ENCODE data around the gene KCNQ1. TPM values are rescaled to one million over a fixed set of nuclear protein-coding genes. Genes with fewer than 3 reads are reported as not detected.

Gene KCNQ1
- total RNA-seq, 1 experiment from 2014 or later: 9.2 TPM

GRCh38 chr11:2732261-2732939 lies 287.6 kb downstream of the KCNQ1 start:
- Mint-ChIP-seq H3K27ac (ENCODE audit: unreplicated experiment) (no peak overlapping the region), H3K4me3 (ENCODE audit: low read depth, unreplicated experiment) (no peak overlapping the region), H3K9me3 (ENCODE audit: low read depth, unreplicated experiment) (no peaks in the 10 kb centered on the region), H3K4me1 (ENCODE audit: low read depth, unreplicated experiment) (no peaks in the 10 kb centered on the region), H3K36me3 (ENCODE audit: insufficient read depth, unreplicated experiment) (no peaks in the 10 kb centered on the region), H3K27me3 (ENCODE audit: unreplicated experiment) (peaks cover 23% of the 10 kb centered on the region)
- TF ChIP-seq CTCF (IDR thresholded peaks at IDR 0.05; ENCODE audit: unreplicated experiment): no peak
- no peak for DNase-seq
- BruUV-seq (replicated peaks): no TSS peak
- intact Hi-C loops (cut with micrococcal nuclease; ENCODE audit: unreplicated experiment): no loop called here
- CTCF ChIA-PET: interaction anchor here (0.5 kb wide), 1 partner anchor 131 kb away, joined by 4 read pairs; no protein-coding TSS in a partner anchor

DNA sequence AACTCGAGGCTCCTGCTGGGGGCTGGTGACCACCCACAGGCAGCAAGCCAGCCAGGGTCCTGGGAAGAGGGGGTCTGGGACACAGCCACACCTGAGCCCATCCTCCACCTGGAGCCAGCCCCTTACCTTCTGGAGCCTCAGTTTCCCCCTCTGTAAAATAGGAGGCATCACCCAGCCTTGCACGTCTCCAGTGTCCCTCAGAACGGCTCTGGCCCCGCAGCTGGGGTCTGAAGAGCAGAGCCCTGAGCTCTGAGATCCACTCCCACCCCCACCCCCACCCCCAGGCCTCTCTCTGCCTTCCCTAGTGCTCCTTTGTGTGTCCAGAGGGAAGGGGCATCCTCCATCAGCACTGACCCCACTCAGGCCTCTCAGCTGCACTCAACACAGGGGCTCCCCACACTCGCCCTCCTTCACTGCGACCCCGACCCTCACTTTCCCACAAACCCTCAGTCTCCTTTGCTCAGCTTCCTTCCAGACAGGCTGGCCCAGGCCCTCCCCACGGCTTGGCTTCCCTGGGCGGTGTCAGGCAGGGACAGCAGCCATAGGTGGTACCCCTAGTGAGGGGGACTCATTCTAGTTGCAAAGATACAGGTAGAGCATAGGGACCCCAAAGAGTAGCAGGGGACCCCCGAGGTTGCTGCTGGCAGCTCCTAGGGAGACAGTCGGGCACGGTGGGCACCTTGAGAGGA lies 288.3 kb downstream of the KCNQ1 start:
- DNase-seq: no peak
- CTCF ChIA-PET: no interaction called here
- Mint-ChIP-seq H3K9me3 (ENCODE audit: low read depth, unreplicated experiment) (no peaks in the 10 kb centered on the region), H3K27me3 (ENCODE audit: unreplicated experiment) (peaks cover 16% of the 10 kb centered on the region), H3K27ac (ENCODE audit: unreplicated experiment) (no peak overlapping the region), H3K36me3 (ENCODE audit: insufficient read depth, unreplicated experiment) (no peaks in the 10 kb centered on the region), H3K4me3 (ENCODE audit: low read depth, unreplicated experiment) (no peak overlapping the region), H3K4me1 (ENCODE audit: low read depth, unreplicated experiment) (no peaks in the 10 kb centered on the region)
- intact Hi-C loops (cut with micrococcal nuclease; ENCODE audit: unreplicated experiment): no loop called here
- no TSS peak for BruUV-seq (replicated peaks)
- no peak for TF ChIP-seq CTCF (IDR thresholded peaks at IDR 0.05; ENCODE audit: unreplicated experiment)

GRCh38 chr11:2734181-2735052 lies 289.6 kb downstream of the KCNQ1 start:
- Mint-ChIP-seq H3K4me1 (ENCODE audit: low read depth, unreplicated experiment) (no peaks in the 10 kb centered on the region), H3K4me3 (ENCODE audit: low read depth, unreplicated experiment) (no peak overlapping the region), H3K27ac (ENCODE audit: unreplicated experiment) (no peak overlapping the region), H3K27me3 (ENCODE audit: unreplicated experiment) (peaks cover 10% of the 10 kb centered on the region), H3K9me3 (ENCODE audit: low read depth, unreplicated experiment) (no peaks in the 10 kb centered on the region), H3K36me3 (ENCODE audit: insufficient read depth, unreplicated experiment) (no peaks in the 10 kb centered on the region)
- TF ChIP-seq CTCF (IDR thresholded peaks at IDR 0.05; ENCODE audit: unreplicated experiment): no peak
- intact Hi-C loops (cut with micrococcal nuclease; ENCODE audit: unreplicated experiment): no loop called here
- CTCF ChIA-PET: no interaction called here
- DNase-seq: no peak
- BruUV-seq (replicated peaks): no TSS peak

DNA sequence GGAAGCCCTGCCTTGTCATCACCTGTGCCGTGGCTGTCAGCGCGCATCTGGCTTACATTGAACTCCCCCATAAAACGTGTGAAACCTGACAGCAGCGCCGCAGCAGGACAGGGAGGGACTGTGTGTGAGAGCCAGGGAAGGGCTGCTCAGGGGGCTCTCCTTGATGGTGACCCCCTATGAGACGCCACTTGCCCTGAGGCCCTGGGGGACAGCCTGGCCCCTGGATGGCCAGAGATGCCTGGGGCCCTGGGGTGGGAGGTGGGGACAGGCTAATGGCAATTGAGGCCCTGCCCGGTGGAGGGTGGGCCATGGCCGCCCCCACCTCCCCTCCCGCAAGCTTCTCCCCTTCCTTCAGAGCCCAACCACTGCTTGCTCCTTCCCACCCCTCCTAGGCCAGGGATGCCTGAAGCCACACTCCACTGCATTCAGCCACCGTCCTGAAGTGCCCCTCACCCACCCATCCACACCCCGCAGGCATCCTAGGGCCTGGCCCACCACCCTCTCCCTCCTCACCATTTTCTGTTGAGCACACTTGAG lies 290.3 kb downstream of the KCNQ1 start:
- TF ChIP-seq CTCF (IDR thresholded peaks at IDR 0.05; ENCODE audit: unreplicated experiment): no peak
- Mint-ChIP-seq H3K4me3 (ENCODE audit: low read depth, unreplicated experiment) (no peak overlapping the region), H3K4me1 (ENCODE audit: low read depth, unreplicated experiment) (no peaks in the 10 kb centered on the region), H3K27ac (ENCODE audit: unreplicated experiment) (no peak overlapping the region), H3K36me3 (ENCODE audit: insufficient read depth, unreplicated experiment) (no peaks in the 10 kb centered on the region), H3K9me3 (ENCODE audit: low read depth, unreplicated experiment) (no peaks in the 10 kb centered on the region), H3K27me3 (ENCODE audit: unreplicated experiment) (peaks cover 2% of the 10 kb centered on the region)
- CTCF ChIA-PET: no interaction called here
- intact Hi-C loops (cut with micrococcal nuclease; ENCODE audit: unreplicated experiment): no loop called here
- no TSS peak for BruUV-seq (replicated peaks)
- DNase-seq: no peak

Data from Calu3 (cell line).